GM21447 (cell line): ENCODE results near the gene TMEM51.
A peak's percentile ranks its signal among the peaks of the same experiment; 100 is the strongest.

ENCODE experiments used
- ATAC-seq: cut with Tn5 transposase; IDR thresholded peaks from one replicate; pipeline ENCODE4 v1.9.1; 2021; ENCODE audit not compliant: unreplicated experiment

Gene TMEM51

DNA sequence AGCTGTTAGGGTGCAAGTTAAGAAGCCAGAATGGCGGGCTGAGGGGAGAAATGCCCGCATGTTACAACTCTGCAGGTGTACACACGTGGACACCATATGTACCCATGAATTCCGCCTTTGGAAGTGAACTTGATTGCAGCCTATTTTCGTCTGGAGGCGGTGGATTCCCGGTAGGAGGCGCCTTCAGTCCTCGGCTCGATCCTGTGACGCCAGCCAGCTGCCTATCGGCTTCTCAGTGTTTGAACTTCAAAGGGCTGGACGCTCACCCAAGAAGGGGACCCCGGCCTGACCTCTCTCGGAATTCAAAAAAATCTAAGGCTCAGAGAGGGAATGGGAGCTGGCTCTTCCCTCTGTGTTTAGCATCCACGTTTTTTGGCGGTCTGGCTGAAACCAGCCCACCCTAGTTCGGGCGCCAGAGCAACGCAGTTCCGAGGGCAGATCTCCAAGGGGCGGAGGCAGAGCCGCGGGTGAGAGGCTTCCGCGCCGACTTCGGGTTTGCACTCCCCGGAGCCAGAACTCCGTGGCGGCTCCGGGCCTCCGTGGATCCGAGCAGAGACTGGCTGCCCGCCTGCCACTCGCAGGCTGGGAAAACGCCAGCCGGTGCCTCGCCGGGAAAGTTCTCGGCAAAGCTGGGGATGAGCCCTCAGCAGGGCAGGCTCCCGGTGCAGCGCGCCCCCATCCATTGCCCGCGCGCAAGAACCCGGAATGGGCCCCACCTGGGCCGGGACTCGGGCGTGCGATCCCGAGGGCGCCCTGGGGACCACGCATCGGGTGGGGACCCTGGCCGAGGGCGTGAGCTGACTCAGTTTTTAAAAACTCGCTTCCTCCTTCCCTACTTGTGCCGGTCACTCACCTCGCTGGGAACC, 996 bp upstream of the TMEM51 start:
- ATAC-seq: no peak

DNA sequence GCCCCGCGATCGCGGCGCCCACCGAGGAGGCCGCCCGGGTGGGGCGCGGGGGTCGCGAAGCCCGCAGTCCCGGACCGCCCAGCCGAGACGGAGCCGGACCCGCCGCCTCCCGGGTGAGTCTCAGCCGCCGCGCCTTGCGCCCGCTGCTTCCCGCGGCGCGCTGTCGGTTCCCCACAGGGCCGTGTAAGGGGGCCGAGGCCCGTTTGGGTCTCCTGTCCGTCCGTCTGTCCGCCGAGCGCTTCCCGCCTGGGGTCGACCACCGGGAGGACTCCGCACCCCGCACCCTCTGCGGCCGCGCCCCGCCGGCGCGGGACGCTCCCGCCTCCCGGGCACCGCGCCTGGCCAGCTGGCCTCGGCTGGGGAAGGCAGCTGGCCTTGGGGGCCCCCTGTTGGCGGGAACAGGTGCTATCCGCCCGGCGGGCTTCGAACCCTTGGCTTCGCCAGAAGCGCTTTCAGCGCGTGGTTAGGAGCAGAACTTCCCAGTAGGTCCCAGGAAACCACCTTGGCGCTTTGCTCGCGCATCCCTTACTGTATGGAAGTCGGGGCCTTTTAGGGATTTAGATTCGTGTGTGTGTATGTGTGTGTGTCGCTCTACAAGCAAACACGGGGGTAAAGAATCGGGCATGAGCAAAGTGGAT, 414 bp downstream of the TMEM51 start:
- ATAC-seq: no peak

DNA sequence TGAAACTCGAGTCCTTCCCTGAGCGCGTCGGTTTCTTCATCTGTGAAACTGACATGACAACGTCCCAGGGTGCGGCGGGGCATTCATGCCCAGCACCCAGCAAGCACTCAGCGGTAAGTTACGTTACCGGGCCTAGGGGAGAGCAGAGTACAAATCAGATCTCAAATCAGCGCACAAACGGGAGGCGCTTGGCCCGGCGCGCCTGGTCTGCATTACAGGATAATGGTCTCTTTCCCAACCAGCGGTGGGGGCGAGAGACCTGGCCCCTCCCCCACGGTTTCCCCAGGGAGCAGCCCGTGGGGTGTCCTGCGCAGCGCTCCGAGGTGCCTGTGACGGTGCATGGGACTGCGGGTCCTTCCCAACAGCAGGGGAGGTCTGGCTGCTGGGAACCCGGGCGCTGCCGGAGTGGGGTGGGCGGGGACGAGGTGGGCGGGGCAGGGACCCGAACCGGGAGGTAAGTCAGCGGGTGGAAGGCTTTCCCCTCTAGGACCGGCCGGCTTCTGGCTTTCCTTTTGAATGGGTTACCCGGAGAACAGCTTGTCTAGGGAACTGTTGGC, 1.0 kb downstream of the TMEM51 start:
- no peak for ATAC-seq

DNA sequence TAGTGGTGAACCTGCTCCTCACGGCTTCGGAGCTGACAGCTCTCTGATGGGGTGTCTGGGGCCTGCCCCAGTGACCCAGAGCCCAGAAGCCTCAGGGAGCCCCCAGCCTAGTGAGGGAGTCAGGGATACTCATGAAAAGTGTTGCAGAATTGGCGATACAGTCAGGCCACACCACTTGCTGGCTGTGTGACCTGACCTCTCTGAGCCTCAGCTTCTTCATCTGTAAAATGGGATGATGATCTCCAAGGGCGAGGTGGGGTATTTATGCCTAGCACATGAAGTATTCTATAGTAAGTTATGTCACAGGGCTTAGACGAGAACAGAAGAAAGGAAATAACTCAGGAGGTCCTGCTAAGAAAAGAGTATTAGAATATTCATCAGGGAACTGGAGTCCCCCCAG, 1.6 kb downstream of the TMEM51 start:
- no peak for ATAC-seq

DNA sequence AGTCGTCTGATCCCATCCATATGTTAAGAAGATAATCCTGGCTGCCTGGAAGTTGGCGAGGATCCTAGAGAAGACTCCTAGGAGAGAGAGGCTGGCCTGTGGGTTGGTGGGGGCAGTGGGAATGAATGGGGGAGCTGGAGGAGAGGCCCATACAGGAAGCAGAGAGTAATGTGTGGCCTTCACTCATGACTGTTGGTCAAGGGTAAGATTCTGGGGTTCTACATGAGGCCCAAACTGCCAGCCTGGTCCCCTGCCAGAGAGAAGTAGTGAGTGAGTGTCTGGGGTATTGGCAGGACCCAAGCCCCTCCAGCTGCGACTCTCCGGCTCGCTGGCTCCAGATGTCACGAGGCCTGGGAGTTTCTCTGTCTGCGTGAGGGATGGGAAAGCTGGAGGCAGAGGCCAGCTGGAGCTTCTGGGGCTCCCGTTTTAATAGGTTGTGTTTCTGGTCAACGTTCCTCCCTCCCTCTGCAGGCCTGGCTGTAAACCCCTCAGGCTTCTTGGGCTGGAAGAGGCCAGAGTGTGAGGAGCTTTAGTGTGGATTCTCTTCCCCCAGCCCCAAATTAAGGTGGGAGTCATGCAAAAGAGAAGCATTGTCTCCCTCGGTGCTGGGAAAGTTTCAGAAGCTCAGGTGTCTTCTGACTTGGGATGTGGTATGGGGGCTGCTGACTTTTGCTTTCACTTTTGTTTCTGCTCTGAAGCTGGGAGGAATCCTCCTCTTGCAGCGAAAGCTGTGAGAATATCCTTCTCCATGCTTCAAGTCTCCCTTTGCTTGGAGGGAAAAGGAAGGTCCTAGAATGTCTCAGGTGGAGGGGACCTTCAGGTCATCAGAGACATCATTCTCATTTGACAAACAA, 2.6 kb downstream of the TMEM51 start:
- ATAC-seq: peak; percentile 45

DNA sequence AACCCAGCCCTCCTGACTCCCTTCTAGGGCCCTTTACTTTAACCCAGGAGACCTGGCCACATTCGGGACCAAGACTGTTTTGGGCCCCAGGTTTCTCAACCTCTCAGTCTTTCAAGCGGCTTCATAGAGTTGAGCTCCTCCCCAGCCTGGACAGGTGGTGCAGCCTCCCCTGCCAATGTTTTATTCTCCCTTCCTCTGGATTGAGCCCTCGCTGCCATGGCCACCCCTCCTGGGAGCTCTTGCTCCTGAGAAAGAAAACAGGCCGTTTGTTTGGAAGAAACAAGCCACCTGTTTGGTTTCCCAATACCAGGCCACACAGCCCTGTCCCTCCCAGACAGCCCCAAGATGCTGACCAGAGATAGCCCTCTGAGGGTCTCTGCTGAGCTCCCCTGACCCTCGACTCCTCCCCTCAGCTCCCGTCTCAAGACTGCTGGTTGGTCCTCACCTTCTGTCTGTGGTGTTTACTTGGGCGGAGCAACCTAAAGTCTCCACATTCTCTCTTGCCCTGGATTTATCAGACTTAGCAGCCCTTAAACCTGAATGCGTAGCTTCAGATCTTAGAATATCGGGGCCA, 3.3 kb downstream of the TMEM51 start:
- ATAC-seq: no peak

DNA sequence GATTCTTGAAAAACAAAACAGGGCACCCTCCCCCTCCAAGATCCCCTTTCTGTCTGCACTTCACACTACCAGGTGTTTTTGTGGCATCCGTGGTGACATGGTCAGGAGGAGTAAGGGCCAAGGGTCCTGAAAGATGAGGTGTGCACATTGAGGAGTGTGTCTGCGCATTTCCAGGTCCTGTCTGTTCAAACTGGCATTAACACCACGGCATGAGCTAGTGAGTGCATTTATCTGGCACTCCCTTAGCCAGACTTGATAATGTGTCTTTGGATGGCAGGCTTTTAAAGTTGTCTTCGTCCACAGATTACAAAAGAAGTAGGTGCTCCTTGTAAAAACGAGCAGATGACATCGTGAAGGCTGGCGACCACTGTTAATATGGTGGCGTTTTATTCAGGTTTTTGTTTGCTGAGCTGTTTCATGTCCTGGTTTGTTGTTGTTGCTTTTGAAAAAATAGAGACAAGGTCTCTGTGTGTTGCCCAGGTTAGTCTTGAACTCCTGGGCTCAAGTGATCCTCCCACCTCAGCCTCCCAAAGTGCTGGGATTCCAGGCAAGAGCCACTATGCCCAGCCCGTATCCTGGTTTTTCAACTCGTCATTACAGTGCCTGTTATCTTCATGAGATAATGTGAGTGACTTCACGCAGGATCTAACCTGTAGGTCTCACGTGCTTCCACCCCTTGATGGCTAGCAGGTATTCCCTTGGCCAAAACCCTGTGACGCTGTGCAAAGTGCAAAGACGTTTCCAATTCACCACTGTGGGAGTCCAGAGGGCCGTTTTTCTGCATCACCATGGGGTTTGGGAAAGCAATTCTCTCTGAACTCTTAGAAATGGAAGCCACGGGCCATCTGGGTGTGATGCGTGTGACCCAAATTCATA, 4.2 kb downstream of the TMEM51 start:
- no peak for ATAC-seq

DNA sequence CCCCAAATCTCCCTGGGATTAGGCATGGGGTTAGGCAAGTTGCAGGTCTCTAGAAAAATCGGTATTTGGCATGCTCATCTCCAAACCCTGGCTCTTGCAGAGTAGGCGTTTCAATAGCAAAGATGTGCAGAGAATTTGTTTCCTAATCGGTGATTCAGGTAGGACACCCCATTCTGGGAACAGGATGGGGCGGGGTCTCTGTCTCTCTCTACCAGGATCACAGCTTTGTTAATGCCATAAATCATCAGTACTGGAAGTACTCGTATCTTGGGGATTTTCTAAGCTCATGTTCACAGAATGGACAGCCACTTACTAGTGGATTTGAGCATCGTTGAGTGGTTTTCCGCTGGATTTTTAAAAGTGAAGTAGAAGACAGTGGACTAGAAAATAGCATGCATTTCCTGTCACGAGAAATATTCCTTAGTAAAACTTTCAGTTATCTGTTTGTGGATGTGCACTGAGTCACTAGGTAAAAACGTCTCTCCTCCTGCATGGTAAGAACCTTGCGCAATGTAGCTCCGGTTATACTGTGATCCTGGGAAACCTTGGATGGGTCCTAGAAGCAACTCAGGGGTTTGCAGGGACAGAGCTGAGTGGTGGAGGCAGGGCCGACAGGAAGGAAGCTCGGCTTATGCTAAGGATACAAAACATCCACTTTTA, 5.1 kb downstream of the TMEM51 start:
- ATAC-seq: no peak

DNA sequence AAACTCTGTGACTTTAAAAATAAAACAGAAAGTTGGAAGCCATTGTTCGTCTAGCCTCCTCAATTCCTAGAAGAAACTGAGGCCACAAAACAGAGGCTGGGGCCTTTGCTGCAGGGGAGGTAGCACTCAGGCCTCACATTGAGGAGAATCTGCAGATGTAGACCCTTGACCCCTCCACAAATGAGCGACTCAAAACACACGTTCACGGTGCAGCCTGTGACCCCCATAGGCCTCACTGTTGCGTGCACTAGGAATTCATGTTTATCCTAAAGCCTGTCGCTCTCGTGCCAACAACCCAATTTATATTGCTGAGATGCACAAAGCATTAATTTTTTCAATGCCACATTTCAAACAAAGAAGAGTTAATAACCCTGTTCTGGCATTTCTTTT, 5.6 kb downstream of the TMEM51 start:
- ATAC-seq: no peak

DNA sequence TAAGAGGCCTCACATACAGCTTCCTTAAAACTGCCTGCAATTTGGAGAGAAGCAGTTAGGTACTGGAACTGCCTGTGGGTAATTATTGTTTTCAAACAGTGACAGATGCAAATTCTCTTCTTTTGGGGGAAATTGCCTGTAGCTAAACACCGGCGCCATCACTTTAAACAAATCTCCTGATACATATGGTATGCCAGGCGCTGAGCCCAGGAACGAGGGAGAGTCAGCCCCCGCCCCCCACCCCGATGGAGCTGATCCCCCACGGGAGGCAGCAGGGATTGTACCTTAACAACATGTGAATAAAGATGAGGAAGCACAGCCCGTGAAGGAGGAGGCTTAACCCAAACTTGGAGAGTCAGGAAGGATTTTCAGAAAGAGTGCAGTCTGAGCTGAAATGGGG, 7.1 kb downstream of the TMEM51 start:
- ATAC-seq: no peak

DNA sequence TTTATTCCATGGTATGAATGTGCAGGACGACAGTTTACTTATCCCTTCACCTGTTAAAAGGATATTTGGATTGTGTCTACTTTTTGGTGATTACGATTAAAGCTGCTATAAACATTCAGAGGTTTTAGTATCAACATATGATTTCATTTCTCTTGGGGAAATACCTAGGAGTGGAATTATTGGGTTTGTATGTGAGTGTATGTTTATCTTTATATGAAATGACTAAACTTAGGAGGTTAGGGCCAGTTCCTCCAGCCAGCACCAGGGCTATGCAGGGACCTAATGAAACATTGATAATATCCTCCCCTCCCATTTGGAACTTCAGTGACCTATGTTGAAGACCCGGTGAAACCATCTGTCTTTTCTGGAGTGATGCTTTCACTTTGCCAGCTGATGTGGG, 13.8 kb downstream of the TMEM51 start:
- no peak for ATAC-seq

DNA sequence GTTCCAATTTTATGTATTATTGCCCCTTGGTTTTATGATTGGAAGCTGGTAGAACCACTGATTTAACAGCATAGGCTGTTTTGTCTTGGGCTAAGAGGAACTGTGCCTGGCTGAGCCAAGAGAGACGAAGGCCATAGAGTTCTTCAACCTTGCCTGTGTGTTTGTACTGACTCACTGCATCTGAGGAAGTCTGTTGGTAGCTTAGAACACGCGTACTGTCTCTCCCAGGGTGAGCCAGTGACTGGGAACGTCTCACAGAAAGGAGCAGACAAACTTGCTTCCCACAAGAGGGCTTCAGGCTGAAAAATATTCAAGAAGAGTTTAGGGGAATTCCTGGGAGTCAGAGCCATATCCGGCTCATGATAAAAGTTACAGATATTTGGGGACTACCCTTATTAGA, 14.9 kb downstream of the TMEM51 start:
- ATAC-seq: no peak

DNA sequence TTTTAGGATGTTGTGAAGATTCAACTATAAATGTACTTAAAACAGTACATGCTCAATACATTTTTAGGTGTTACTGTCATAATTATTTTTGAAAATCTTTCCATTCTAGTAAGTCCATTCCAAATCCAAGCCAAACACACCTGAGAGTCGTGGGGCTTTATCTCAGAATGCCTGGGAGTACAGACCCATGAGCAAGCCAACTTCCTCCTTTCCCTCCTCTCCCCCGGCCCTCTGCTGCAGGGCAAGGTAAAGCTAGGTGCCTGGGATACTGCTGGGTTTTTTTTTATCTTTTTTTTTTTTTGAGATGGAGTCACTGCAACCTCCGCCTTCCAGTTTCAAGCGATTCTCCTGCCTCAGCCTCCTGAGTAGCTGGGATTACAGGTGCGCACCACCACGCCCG, 16.5 kb downstream of the TMEM51 start:
- no peak for ATAC-seq

DNA sequence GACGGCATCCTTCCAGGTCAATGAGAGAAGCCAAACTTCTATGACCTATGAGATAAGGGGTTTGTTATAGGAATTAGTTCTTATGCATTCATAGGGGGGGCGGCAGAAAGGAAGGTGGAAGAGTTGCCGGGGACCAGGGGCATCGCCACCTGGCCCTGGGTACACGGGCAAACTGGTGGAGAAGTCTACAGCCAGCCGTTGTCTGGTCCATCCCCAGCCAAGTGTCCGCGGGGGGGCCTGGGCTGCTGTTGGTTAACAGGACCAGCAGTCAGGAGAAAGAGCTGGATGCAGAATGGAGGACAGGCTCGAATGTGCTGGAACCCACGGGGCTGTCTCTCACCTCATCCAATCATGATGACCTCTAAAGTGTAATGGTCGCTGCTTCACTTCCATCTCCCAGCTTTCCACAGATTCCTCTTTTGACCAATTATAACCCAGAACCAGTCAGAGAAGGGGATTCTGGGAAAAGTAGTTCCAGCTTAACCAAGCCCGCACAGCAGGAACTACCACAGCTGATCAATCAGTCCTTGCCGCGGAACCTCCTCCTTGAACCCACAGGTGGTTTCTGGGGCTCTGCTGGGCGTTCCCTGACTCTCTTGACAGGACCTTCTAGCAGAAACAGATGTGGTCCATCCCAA, 17.8 kb downstream of the TMEM51 start:
- ATAC-seq: no peak

DNA sequence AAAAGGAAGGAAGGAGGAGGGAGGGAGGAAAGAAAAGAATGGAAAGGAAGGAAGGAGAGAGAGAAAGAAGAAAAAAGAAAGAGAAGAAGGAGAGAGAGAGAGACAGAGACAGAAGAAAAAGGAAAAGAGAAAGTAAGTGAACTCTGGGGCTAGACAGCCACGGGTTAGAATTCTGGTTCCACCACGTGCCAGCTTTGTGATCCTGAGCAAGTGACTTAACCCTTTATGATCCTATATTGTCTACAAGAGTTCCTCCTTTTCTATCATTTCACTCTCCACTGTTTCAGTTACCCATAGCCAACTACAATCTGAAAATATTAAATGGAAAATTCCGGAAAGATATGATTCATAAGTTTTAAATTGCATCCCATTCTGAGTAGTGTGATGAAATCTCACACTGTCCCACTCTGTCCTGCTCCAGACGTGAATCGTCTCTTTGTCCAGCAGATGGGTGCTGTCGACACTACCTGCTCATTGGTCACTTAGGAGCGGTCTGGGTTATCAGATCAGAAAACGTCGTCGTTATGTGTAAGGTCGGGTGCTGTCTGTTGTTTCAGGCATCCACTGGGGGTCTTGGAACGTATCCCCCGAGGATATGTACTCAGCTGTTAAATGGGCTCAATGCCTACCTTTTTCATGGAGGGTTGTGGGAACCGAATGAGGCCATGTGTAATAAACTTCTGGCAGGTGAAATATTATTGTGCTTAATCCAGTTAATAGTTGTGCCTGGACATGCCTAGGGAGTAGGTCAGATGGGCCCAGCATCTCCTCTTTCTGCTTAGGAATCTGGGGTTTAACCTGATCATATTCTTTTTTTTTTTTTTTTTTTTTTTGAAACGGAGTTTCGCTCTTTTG, 19.1 kb downstream of the TMEM51 start:
- ATAC-seq: no peak

DNA sequence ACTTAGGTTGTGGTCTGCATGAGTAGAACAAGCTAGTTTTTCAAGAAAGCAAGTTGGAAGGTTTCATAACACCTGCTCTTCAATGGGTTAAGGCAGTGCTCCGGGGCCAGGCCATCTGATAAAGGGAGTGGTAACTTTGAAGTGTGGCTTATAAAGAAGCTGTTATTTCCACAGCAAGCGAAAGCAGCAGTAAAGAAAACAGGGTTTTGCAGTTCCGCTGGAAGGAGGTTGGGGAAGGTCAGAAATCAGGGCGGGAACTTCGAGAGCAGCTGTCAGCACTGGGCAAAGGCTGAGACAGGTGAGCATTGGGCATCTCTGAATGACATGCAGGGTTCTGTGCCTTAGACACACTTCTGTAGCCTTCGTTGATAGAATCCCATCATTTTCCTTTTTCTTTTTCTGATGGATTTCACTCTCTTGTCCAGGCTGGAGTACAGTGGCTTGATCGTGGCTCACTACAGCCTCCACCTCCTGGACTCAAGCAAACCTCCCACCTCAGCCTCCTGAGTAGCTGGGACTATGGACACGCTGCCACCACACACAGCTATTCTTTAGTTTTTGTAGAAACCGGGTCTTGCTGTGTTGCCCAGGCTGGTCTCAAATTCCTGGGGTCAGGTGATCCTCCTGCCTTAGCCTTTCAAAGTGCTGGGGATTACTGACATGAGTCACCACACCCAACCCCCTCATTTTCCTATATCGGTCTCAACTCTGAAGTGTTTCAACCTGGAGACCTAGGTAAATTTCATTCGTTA, 20.5 kb downstream of the TMEM51 start:
- no peak for ATAC-seq

DNA sequence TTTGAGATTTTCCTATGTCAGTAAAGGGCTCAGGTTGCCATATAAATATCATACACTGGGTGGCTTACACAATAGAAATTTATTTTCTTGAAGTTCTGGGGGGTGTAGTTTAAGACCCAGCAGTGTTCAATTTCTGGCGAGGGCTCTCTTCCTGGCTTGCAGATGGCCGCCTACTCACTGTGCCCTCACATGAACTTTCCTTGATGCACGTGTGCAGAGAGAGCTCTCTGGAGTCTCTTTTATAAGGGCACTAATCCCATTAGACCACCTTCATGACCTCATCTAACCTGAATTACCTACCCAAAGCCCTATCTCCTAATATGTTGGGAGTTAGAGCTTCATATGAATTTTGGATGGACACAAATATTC, 21.1 kb downstream of the TMEM51 start:
- ATAC-seq: no peak
